ENCODE results near the gene ARHGEF37. TPM values are rescaled to one million over a fixed set of nuclear protein-coding genes. Genes with fewer than 3 reads are reported as not detected.

The ARHGEF37 gene
- total RNA-seq, 1 experiment from 2014 or later, result 16.1 TPM

- no peak for DNase-seq
- intact Hi-C loops (cut with micrococcal nuclease; ENCODE audit: unreplicated experiment), result no loop called here
- Mint-ChIP-seq H3K27ac (ENCODE audit: unreplicated experiment) (no peak overlapping the region), H3K36me3 (ENCODE audit: insufficient read depth, unreplicated experiment) (peaks cover 4% of the 10 kb centered on the region), H3K4me1 (ENCODE audit: low read depth, unreplicated experiment) (peaks cover 21% of the 10 kb centered on the region), H3K4me3 (ENCODE audit: low read depth, unreplicated experiment) (no peak overlapping the region), H3K27me3 (ENCODE audit: unreplicated experiment) (peaks cover 31% of the 10 kb centered on the region), H3K9me3 (ENCODE audit: low read depth, unreplicated experiment) (no peaks in the 10 kb centered on the region)
- TF ChIP-seq CTCF (IDR thresholded peaks at IDR 0.05; ENCODE audit: unreplicated experiment), result no peak
- no TSS peak for BruUV-seq (replicated peaks)
- CTCF ChIA-PET, result interaction anchor here (0.7 kb wide), 1 partner anchor 346 kb away, joined by 3 read pairs; no protein-coding TSS in a partner anchor
Observed at GRCh38 chr5:149677731-149678130, 96.4 kb downstream of the ARHGEF37 start.

GRCh38 chr5:149679876-149680809, 98.8 kb downstream of the ARHGEF37 start:
- Mint-ChIP-seq H3K4me3 (ENCODE audit: low read depth, unreplicated experiment) (no peak overlapping the region), H3K27me3 (ENCODE audit: unreplicated experiment) (peaks cover 55% of the 10 kb centered on the region), H3K9me3 (ENCODE audit: low read depth, unreplicated experiment) (no peaks in the 10 kb centered on the region), H3K27ac (ENCODE audit: unreplicated experiment) (no peak overlapping the region), H3K4me1 (ENCODE audit: low read depth, unreplicated experiment) (peaks cover 15% of the 10 kb centered on the region), H3K36me3 (ENCODE audit: insufficient read depth, unreplicated experiment) (peaks cover 4% of the 10 kb centered on the region)
- intact Hi-C loops (cut with micrococcal nuclease; ENCODE audit: unreplicated experiment), result no loop called here
- BruUV-seq (replicated peaks), result no TSS peak
- CTCF ChIA-PET, result no interaction called here
- TF ChIP-seq CTCF (IDR thresholded peaks at IDR 0.05; ENCODE audit: unreplicated experiment), result no peak
- no peak for DNase-seq

GRCh38 chr5:149680810-149681221, 99.5 kb downstream of the ARHGEF37 start:
- Mint-ChIP-seq H3K36me3 (ENCODE audit: insufficient read depth, unreplicated experiment) (peaks cover under 1% of the 10 kb centered on the region), H3K4me1 (ENCODE audit: low read depth, unreplicated experiment) (peaks cover 8% of the 10 kb centered on the region), H3K27me3 (ENCODE audit: unreplicated experiment) (peaks cover 62% of the 10 kb centered on the region), H3K9me3 (ENCODE audit: low read depth, unreplicated experiment) (no peaks in the 10 kb centered on the region), H3K27ac (ENCODE audit: unreplicated experiment) (no peak overlapping the region), H3K4me3 (ENCODE audit: low read depth, unreplicated experiment) (no peak overlapping the region)
- CTCF ChIA-PET, result no interaction called here
- no peak for DNase-seq
- BruUV-seq (replicated peaks), result no TSS peak
- no peak for TF ChIP-seq CTCF (IDR thresholded peaks at IDR 0.05; ENCODE audit: unreplicated experiment)
- intact Hi-C loops (cut with micrococcal nuclease; ENCODE audit: unreplicated experiment), result no loop called here

- DNase-seq, result no peak
- TF ChIP-seq CTCF (IDR thresholded peaks at IDR 0.05; ENCODE audit: unreplicated experiment), result no peak
- H3K4me1 Mint-ChIP-seq (ENCODE audit: low read depth, unreplicated experiment), result peaks cover 4% of the 10 kb centered on the region
- CTCF ChIA-PET, result interaction anchor here (0.6 kb wide), 1 partner anchor 115 kb away, joined by 7 read pairs; no protein-coding TSS in a partner anchor
- H3K27me3 Mint-ChIP-seq (ENCODE audit: unreplicated experiment), result peaks cover 66% of the 10 kb centered on the region
- H3K36me3 Mint-ChIP-seq (ENCODE audit: insufficient read depth, unreplicated experiment), result no peaks in the 10 kb centered on the region
- H3K27ac Mint-ChIP-seq (ENCODE audit: unreplicated experiment), result no peak overlapping the region
- H3K9me3 Mint-ChIP-seq (ENCODE audit: low read depth, unreplicated experiment), result no peaks in the 10 kb centered on the region
- intact Hi-C loops (cut with micrococcal nuclease; ENCODE audit: unreplicated experiment), result no loop called here
- H3K4me3 Mint-ChIP-seq (ENCODE audit: low read depth, unreplicated experiment), result no peak overlapping the region
- no TSS peak for BruUV-seq (replicated peaks)
Observed at GRCh38 chr5:149681252-149681651, 100.0 kb downstream of the ARHGEF37 start.

All from Calu3 (cell line).